DND-41 (cell line): ENCODE measurements around the gene ARHGAP4.

Source experiments
- ATAC-seq: fragments of 200-7000 bp; cut with Tn5 transposase; 3 replicates; pipeline ENCODE4 v1.9.1; 2021; ENCODE audit warnings: low read depth; ENCODE audit not compliant: insufficient read depth
- DNase-seq: peaks from one replicate; pipeline ENCODE4 v3.0.0-alpha.2; 2020
- H2AFZ ChIP-seq: 2 replicates; pipeline ENCODE4 v1.6.0; 2012; ENCODE audit warnings: low read depth, low read length
- H3K27ac ChIP-seq: 2 replicates; pipeline ENCODE4 v1.5.1; 2012; ENCODE audit warnings: low read length, inconsistent platforms
- H3K27me3 ChIP-seq: fragments of 200-600 bp; sonication (generic); 2 replicates; pipeline ENCODE4 v1.6.0; 2012; ENCODE audit warnings: low read length, mild to moderate bottlenecking, inconsistent platforms; ENCODE audit not compliant: insufficient read depth, poor library complexity
- H3K36me3 ChIP-seq: 2 replicates; pipeline ENCODE4 v1.5.1; 2012; ENCODE audit warnings: low read length, inconsistent platforms; ENCODE audit not compliant: insufficient read depth
- H3K4me1 ChIP-seq: 2 replicates; pipeline ENCODE4 v1.5.1; 2012; ENCODE audit warnings: mild to moderate bottlenecking, low read length; ENCODE audit not compliant: insufficient read depth
- H3K4me2 ChIP-seq: 2 replicates; pipeline ENCODE4 v1.6.0; 2012; ENCODE audit warnings: mild to moderate bottlenecking, moderate library complexity, low read length, inconsistent platforms; ENCODE audit not compliant: insufficient read depth
- H3K4me3 ChIP-seq, 2 experiments: fragments of 200-600 bp in 1 of 2; shearing (Covaris generic) in 1 of 2; 2 replicates each; pipeline ENCODE4 v1.5.1; 2012 to 2016; ENCODE audit warnings: inconsistent platforms in 2 of 2, low read length in 2 of 2, mild to moderate bottlenecking in 2 of 2, low read depth in 1 of 2, moderate library complexity in 1 of 2
- H3K79me2 ChIP-seq: 2 replicates; pipeline ENCODE4 v1.6.0; 2012; ENCODE audit warnings: low read length, inconsistent platforms; ENCODE audit not compliant: insufficient read depth
- H3K9ac ChIP-seq: 2 replicates; pipeline ENCODE4 v1.6.0; 2012; ENCODE audit warnings: low read depth, mild to moderate bottlenecking, inconsistent platforms, low read length, moderate library complexity
- H3K9me3 ChIP-seq: 2 replicates; pipeline ENCODE4 v1.5.1; 2012; ENCODE audit warnings: low read length, moderate library complexity, mild to moderate bottlenecking, inconsistent platforms; ENCODE audit not compliant: insufficient read depth, severe bottlenecking
- H4K20me1 ChIP-seq: 2 replicates; pipeline ENCODE4 v1.6.0; 2012; ENCODE audit warnings: low read length; ENCODE audit not compliant: insufficient read depth
- CTCF ChIP-seq: IDR thresholded peaks from 2 replicates; pipeline ENCODE4 v1.5.1; 2012; ENCODE audit warnings: borderline replicate concordance, low read length, moderate library complexity, mild to moderate bottlenecking; ENCODE audit not compliant: poor library complexity, severe bottlenecking; ENCODE audit errors: extremely low read depth
- EZH2 ChIP-seq: IDR thresholded peaks from 3 replicates; pipeline ENCODE4 v1.6.1; 2012; ENCODE audit warnings: borderline replicate concordance, low read depth, mild to moderate bottlenecking, moderate library complexity, low read length, inconsistent platforms; ENCODE audit not compliant: severe bottlenecking

Gene ARHGAP4

DNA sequence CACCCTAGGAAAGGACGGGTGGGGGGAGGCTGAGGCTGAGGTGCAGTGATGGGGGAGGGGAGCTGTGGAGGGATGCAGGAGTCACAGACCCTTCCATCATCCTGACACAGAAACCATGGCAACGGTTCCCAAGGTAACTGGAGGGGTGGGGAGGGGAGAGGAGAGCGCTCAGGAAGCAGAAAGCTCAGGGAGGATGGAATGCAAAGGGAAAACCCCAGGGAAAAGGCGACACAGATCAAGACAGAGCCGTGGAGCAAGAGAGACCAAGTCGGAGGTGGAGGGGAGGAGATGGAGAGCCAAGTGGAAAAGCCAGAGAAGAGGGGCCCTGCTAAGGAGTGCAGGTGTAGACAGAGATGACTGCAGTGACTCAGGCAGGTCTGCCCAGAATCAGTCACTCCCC, 54.6 kb downstream of the ARHGAP4 start:
- Histone ChIP-seq H4K20me1 (peaks cover 6% of the 10 kb centered on the region; the same call in 1 of the 2 replicates), H3K4me1 (no peaks in the 10 kb centered on the region), H3K9me3 (no peaks in the 10 kb centered on the region), H2AFZ (no peak overlapping the region), H3K27me3 (no peaks in the 10 kb centered on the region), H3K9ac (no peak overlapping the region), H3K79me2 (no peaks in the 10 kb centered on the region), H3K36me3 (no peaks in the 10 kb centered on the region), H3K27ac (no peak overlapping the region), H3K4me3 (no peak overlapping the region), H3K4me2 (no peak overlapping the region)
- ATAC-seq (no peak), DNase-seq (no peak)
- TF ChIP-seq CTCF (no peak), EZH2 (no peak)

GRCh38 chrX:153870791-153871360, 55.2 kb downstream of the ARHGAP4 start:
- Histone ChIP-seq H3K79me2 (no peaks in the 10 kb centered on the region), H3K4me2 (no peak overlapping the region), H2AFZ (no peak overlapping the region), H3K4me1 (no peaks in the 10 kb centered on the region), H3K9ac (no peak overlapping the region), H4K20me1 (peaks cover 6% of the 10 kb centered on the region; the same call in 1 of the 2 replicates), H3K27me3 (no peaks in the 10 kb centered on the region), H3K27ac (no peak overlapping the region), H3K4me3 (no peak overlapping the region), H3K9me3 (no peaks in the 10 kb centered on the region), H3K36me3 (no peaks in the 10 kb centered on the region)
- no peak for TF ChIP-seq CTCF
- TF ChIP-seq EZH2: no peak
- ATAC-seq (no peak), DNase-seq (no peak)

GRCh38 chrX:153870288-153870690, 55.8 kb downstream of the ARHGAP4 start:
- Histone ChIP-seq H2AFZ (no peak overlapping the region), H3K4me1 (no peaks in the 10 kb centered on the region), H4K20me1 (peaks cover 6% of the 10 kb centered on the region; the same call in 1 of the 2 replicates), H3K79me2 (no peaks in the 10 kb centered on the region), H3K4me2 (no peak overlapping the region), H3K9me3 (no peaks in the 10 kb centered on the region), H3K27me3 (no peaks in the 10 kb centered on the region), H3K9ac (no peak overlapping the region), H3K4me3 (no peak overlapping the region), H3K27ac (no peak overlapping the region), H3K36me3 (no peaks in the 10 kb centered on the region)
- DNase-seq: no peak
- TF ChIP-seq CTCF (no peak), EZH2 (no peak)
- ATAC-seq: no peak
